H1 (cell line): ENCODE measurements around the gene LCNL1. TPM values are rescaled to one million over a fixed set of nuclear protein-coding genes. Genes with fewer than 3 reads are reported as not detected.

Experiments used
- ASH2L ChIP-seq: fragments of 200-600, 300-600 bp; sonication (generic); IDR thresholded peaks from one replicate; pipeline ENCODE4 v1.7.1; 2017; ENCODE audit warnings: low read length
- MAFK ChIP-seq: IDR thresholded peaks from 2 replicates; pipeline ENCODE4 v1.6.1; 2012; ENCODE audit warnings: low read depth, mild to moderate bottlenecking, improper control_type of control experiment, low read length
- PHF8 ChIP-seq: fragments of 200-600 bp; sonication (generic); conservative IDR thresholded peaks from 2 replicates; pipeline ENCODE4 v1.7.1; 2012; ENCODE audit warnings: low read depth, mild to moderate bottlenecking, inconsistent platforms, low read length, moderate library complexity
- POU5F1 ChIP-seq: IDR thresholded peaks from 2 replicates; pipeline ENCODE4 v1.6.1; 2011; ENCODE audit warnings: low read depth, mild to moderate bottlenecking, low read length, moderate library complexity
- SRF ChIP-seq: IDR thresholded peaks from 2 replicates; pipeline ENCODE4 v1.6.1; 2011; ENCODE audit warnings: mild to moderate bottlenecking, low read depth, low read length, moderate library complexity
- TAF7 ChIP-seq: optimal IDR thresholded peaks from 2 replicates; pipeline ENCODE3; 2011; ENCODE audit warnings: low read depth, mild to moderate bottlenecking, inconsistent platforms, low read length, moderate library complexity, borderline replicate concordance
- YY1 ChIP-seq: IDR thresholded peaks from 2 replicates; pipeline ENCODE4 v1.6.1; 2011; ENCODE audit warnings: low read depth, mild to moderate bottlenecking, low read length
- polyA plus RNA-seq, 7 experiments: library from polyadenylated mRNA; depleted of rRNA in 3 of 7; stranded (reverse) in 5 of 7; unstranded in 2 of 7; fragments of >200 nt in 5 of 7; fragments of 200-250 nt in 2 of 7; gene quantifications; 1 replicate in 5 of 7; 2 replicates in 1 of 7; 4 replicates in 1 of 7; pipeline versions ENCODE4 v1.2.1 to v1.2.3, GENCODE V29; 2011 to 2013; ENCODE audit warnings: missing spikeins in 2 of 7, mixed read lengths in 2 of 7
- total RNA-seq: library from RNA; stranded (reverse); fragmentation: NEBNext Ultra II Directional; extraction: Animal tissue kit (Norgen Biotek cat#: 25700); gene quantifications from 2 replicates; pipeline ENCODE4 v1.2.1, GENCODE V29; 2021
- TF ChIP-seq, protein P1 (sequence below), 3 experiments: IDR thresholded peaks; 1 replicate in 2 of 3; 2 replicates in 1 of 3; pipeline versions ENCODE4 v1.5.1 to v1.6.1; 2011; ENCODE audit warnings: low read length in 3 of 3, mild to moderate bottlenecking in 3 of 3, inconsistent platforms in 2 of 3, low read depth in 1 of 3, moderate library complexity in 1 of 3; ENCODE audit not compliant: insufficient read depth in 1 of 3; ENCODE audit errors: control extremely low read depth in 1 of 3

LCNL1 gene
- total and polyA plus RNA-seq, 2 of the 8 experiments (the other 6 are each of a cell fraction or from before 2014, with no cell fraction given) = 0.11 TPM; not detected in 1

DNA sequence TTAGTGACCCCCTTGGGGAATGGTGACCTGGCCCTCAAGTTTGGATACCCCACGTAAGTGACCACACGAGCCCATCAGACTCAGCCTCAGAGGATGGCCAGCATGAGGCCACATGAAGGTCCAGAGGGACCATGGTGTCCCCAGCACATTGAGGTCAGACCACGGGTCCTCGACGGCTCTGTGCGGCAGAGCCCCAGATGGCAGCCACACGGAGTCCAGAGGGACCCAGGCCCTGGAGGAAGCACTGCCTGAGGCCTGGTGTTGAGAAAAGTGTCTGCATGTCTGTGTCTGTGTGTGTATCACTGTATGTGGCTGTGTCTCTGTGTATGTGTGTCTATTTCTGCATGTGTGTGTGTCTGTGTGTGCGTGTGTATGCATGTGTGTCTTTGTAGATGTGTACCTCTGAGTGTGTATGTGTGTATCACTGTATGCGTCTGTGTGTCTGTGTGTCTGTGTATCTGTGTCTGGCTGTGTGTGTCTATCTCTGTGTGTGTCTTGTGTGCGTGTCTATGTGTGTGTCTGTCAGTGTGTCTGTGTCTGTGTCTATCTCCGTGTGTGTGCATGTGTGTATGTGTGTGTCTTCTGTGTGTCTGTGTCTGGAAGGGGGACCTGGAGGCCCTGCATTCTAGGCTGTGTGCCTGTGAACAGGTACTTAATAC, 992 bp downstream of the LCNL1 start (continued):
- TF ChIP-seq, protein P1, sequence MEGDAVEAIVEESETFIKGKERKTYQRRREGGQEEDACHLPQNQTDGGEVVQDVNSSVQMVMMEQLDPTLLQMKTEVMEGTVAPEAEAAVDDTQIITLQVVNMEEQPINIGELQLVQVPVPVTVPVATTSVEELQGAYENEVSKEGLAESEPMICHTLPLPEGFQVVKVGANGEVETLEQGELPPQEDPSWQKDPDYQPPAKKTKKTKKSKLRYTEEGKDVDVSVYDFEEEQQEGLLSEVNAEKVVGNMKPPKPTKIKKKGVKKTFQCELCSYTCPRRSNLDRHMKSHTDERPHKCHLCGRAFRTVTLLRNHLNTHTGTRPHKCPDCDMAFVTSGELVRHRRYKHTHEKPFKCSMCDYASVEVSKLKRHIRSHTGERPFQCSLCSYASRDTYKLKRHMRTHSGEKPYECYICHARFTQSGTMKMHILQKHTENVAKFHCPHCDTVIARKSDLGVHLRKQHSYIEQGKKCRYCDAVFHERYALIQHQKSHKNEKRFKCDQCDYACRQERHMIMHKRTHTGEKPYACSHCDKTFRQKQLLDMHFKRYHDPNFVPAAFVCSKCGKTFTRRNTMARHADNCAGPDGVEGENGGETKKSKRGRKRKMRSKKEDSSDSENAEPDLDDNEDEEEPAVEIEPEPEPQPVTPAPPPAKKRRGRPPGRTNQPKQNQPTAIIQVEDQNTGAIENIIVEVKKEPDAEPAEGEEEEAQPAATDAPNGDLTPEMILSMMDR (IDR thresholded peaks at IDR 0.05; ENCODE audit: control extremely low read depth in 1 of 3, insufficient read depth in 1 of 3, low read depth in 1 of 3, low read length in 3 of 3) = no peak
- TF ChIP-seq MAFK (no peak), POU5F1 (no peak), PHF8 (no peak), ASH2L (no peak), YY1 (no peak), SRF (no peak), TAF7 (no peak)
